Hepatocyte (in vitro differentiated cells): Measurements from ENCODE around the gene ANKRD33. TPM values are rescaled to one million over a fixed set of nuclear protein-coding genes. Genes with fewer than 3 reads are reported as not detected.
A peak's percentile ranks its signal among the peaks of the same experiment; 100 is the strongest.

Experiments used
- DNase-seq: peaks from one replicate; pipeline ENCODE4 v3.0.0-alpha.2; 2016; ENCODE audit warnings: low spot score
- H2AFZ ChIP-seq: fragments of 200-600 bp; sonication (generic); 2 replicates; pipeline ENCODE4 v1.6.0; 2016; ENCODE audit warnings: antibody characterized with exemption, mild to moderate bottlenecking
- H3K27ac ChIP-seq: fragments of 200-600 bp; sonication (generic); 2 replicates; pipeline ENCODE4 v1.5.1; 2016; ENCODE audit warnings: mild to moderate bottlenecking
- H3K27me3 ChIP-seq: fragments of 200-600 bp; sonication (generic); 2 replicates; pipeline ENCODE4 v1.6.1; 2016
- H3K36me3 ChIP-seq: fragments of 200-600 bp; sonication (generic); replicated peaks from 2 replicates; pipeline ENCODE4 v1.5.1; 2016; ENCODE audit warnings: low read depth; ENCODE audit not compliant: insufficient read depth
- H3K4me1 ChIP-seq: fragments of 200-600 bp; sonication (generic); 2 replicates; pipeline ENCODE4 v1.5.1; 2016; ENCODE audit warnings: mild to moderate bottlenecking, moderate library complexity; ENCODE audit not compliant: insufficient read depth
- H3K4me2 ChIP-seq: fragments of 200-600 bp; sonication (generic); 2 replicates; pipeline ENCODE4 v1.6.0; 2016
- H3K4me3 ChIP-seq: fragments of 200-600 bp; sonication (generic); 2 replicates; pipeline ENCODE4 v1.5.1; 2016; ENCODE audit warnings: mild to moderate bottlenecking
- H3K79me2 ChIP-seq: fragments of 200-600 bp; sonication (generic); 2 replicates; pipeline ENCODE4 v1.6.0; 2017; ENCODE audit warnings: mild to moderate bottlenecking
- H3K9me2 ChIP-seq: fragments of 200-600 bp; sonication (generic); replicated peaks from 2 replicates; pipeline ENCODE4 v1.6.0; 2017; ENCODE audit warnings: mild to moderate bottlenecking; ENCODE audit not compliant: insufficient read depth
- H3K9me3 ChIP-seq: fragments of 200-600 bp; sonication (generic); 2 replicates; pipeline ENCODE4 v1.5.1; 2016; ENCODE audit warnings: low read depth, mild to moderate bottlenecking
- H4K20me1 ChIP-seq: fragments of 200-600 bp; sonication (generic); 2 replicates; pipeline ENCODE4 v1.6.0; 2016; ENCODE audit warnings: mild to moderate bottlenecking; ENCODE audit not compliant: insufficient read depth, poor library complexity, severe bottlenecking
- CTCF ChIP-seq: fragments of 200-600 bp; sonication (generic); IDR thresholded peaks from 2 replicates; pipeline ENCODE4 v1.5.1; 2016; ENCODE audit warnings: antibody characterized with exemption, mild to moderate bottlenecking; ENCODE audit not compliant: poor library complexity
- EZH2 ChIP-seq: fragments of 200-600 bp; sonication (generic); IDR thresholded peaks from 2 replicates; pipeline ENCODE4 v1.6.1; 2016; ENCODE audit warnings: antibody characterized with exemption, mild to moderate bottlenecking, borderline replicate concordance
- EZH2phosphoT487 ChIP-seq: fragments of 200-600 bp; sonication (generic); IDR thresholded peaks from one replicate; pipeline ENCODE4 v1.6.1; 2018; ENCODE audit warnings: antibody characterized with exemption, mild to moderate bottlenecking, low read depth, moderate library complexity; ENCODE audit not compliant: unreplicated experiment, severe bottlenecking
- WGBS: methylation state at CpG from one replicate; pipeline ENCODE4 v1.1.6; 2016; ENCODE audit warnings: low lambda C conversion rate; ENCODE audit errors: missing lambda C conversion rate; 5-methylcytosine and 5-hydroxymethylcytosine counted together
- polyA plus RNA-seq: library from polyadenylated mRNA; unstranded; fragments of >200 nt; fragmentation: Nextera tagmentation; extraction: Ambion mirVana; gene quantifications from 2 replicates; pipeline ENCODE4 v1.2.1, GENCODE V29; 2016
- total RNA-seq: library from RNA; depleted of rRNA; stranded (reverse); fragments of >200 nt; gene quantifications from 2 replicates; pipeline ENCODE4 v1.2.3, GENCODE V29; 2014

The ANKRD33 gene
- total and polyA plus RNA-seq, 2 experiments from 2014 or later, result 0.12 TPM; not detected in 1

- H3K4me3 ChIP-seq, result no peak overlapping the region
- H3K79me2 ChIP-seq, result no peaks in the 10 kb centered on the region
- H3K9me2 ChIP-seq, result no peaks in the 10 kb centered on the region
- WGBS, result 80% methylated on average over 7 of the region's 7 CpGs
- H3K27me3 ChIP-seq, result no peaks in the 10 kb centered on the region
- H3K27ac ChIP-seq, result no peak overlapping the region
- H3K9me3 ChIP-seq, result no peaks in the 10 kb centered on the region
- peak overlapping the region; percentile 79 for H3K4me2 ChIP-seq
- H4K20me1 ChIP-seq, result no peaks in the 10 kb centered on the region
- H3K36me3 ChIP-seq, result no peaks in the 10 kb centered on the region
- DNase-seq, result no peak
- H3K4me1 ChIP-seq, result peaks cover 34% of the 10 kb centered on the region
- H2AFZ ChIP-seq, result no peak overlapping the region
- TF ChIP-seq CTCF (no peak), EZH2phosphoT487 (no peak), EZH2 (no peak)
These were observed 20.0 kb downstream of the ANKRD33 start for GRCh38 chr12:51907856-51908425.

DNA sequence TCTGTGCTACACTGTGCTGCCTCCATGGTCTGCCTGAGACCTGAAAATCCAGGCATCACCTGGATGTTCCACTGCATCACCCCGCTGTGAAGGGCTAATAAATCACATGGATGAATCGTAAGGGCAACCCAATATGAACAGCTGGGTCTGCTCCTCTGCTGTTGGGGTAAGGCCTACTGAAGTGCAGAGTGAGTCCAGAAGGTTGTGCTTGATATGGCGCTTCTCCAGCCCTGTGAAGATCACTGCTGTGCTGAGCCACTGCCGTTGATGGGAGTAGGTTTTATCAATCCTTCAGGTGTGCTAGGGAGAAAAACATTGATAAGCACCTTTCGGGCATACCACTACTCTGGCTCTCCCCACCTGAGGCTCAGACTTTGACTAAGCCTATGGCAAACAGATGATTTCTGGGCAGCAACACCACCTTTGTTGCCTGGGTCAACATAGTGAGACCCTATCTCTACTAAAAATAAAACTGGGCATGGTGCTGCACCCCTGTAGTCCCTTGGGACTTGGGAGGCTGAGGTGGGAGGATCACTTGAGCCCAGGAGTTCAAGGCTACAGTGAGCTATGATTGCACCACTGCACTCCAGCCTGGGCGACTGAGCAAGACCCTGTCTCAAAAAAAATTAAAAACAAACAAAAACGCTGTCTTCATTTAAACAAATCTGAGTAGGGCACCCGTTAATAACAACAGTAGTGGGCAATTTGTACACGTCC, 21.1 kb downstream of the ANKRD33 start:
- 85% methylated on average over 9 of the region's 9 CpGs for WGBS
- no peak overlapping the region for H3K27ac ChIP-seq

DNA sequence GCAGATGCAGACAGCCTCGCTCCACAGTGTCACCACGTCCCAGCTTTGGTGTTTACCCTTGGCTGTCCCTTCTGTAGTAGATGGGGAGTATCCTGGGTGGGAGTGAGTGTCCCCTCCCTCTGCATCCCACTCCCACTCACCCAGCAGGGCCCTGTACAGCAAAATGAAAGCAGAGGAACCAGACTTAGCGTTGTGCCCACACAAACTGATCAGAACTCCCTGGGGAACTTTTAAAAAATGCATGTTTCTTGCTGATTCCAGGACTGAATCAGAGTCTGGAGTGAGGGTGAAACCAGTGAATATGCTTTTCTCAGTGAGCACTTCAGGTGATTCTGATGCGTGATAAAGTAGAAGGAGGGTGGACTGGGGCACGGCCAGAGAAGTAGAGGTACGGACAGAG, 22.3 kb downstream of the ANKRD33 start:
- Histone ChIP-seq H3K36me3 (no peaks in the 10 kb centered on the region), H3K9me2 (no peaks in the 10 kb centered on the region), H3K27ac (peak overlapping the region; percentile 8), H3K4me2 (no peak overlapping the region), H3K79me2 (no peaks in the 10 kb centered on the region), H3K4me1 (peaks cover 34% of the 10 kb centered on the region), H3K27me3 (no peaks in the 10 kb centered on the region), H3K4me3 (no peak overlapping the region), H2AFZ (no peak overlapping the region), H4K20me1 (no peaks in the 10 kb centered on the region), H3K9me3 (no peaks in the 10 kb centered on the region)
- 86% methylated on average over 6 of the region's 6 CpGs for WGBS
- DNase-seq, result no peak
- TF ChIP-seq EZH2phosphoT487 (no peak), EZH2 (no peak), CTCF (no peak)

More for the DNA sequence above, 21.1 kb downstream of the ANKRD33 start:
- no peaks in the 10 kb centered on the region for H3K9me3 ChIP-seq
- no peaks in the 10 kb centered on the region for H3K36me3 ChIP-seq
- no peaks in the 10 kb centered on the region for H3K27me3 ChIP-seq
- no peak for DNase-seq
- H3K4me3 ChIP-seq, result no peak overlapping the region
- H3K4me1 ChIP-seq, result peaks cover 34% of the 10 kb centered on the region
- H3K4me2 ChIP-seq, result no peak overlapping the region
- H3K79me2 ChIP-seq, result no peaks in the 10 kb centered on the region
- no peak overlapping the region for H2AFZ ChIP-seq
- TF ChIP-seq EZH2 (no peak), CTCF (no peak), EZH2phosphoT487 (no peak)
- no peaks in the 10 kb centered on the region for H3K9me2 ChIP-seq
- H4K20me1 ChIP-seq, result no peaks in the 10 kb centered on the region
